ENCODE results near the gene RALGAPA2.

GRCh38 chr20:20393207-20394120 is 319.0 kb downstream of the RALGAPA2 start:
- TF ChIP-seq CTCF (IDR thresholded peaks at IDR 0.05; ENCODE audit: extremely low read depth in 1 of 2, insufficient read depth in 1 of 2, low read depth in 1 of 2, low read length in 2 of 2) (no peak), EZH2 (IDR thresholded peaks at IDR 0.05; ENCODE audit: borderline replicate concordance, low read depth, low read length, severe bottlenecking) (no peak), POLR2AphosphoS5 (IDR thresholded peaks at IDR 0.05; ENCODE audit: insufficient read depth, low read depth, low read length) (no peak), POLR2A (IDR thresholded peaks at IDR 0.05; ENCODE audit: low read depth, low read length) (no peak), MYC (IDR thresholded peaks at IDR 0.05; ENCODE audit: low read depth, low read length) (no peak)
- TF ChIP-seq, protein P1, sequence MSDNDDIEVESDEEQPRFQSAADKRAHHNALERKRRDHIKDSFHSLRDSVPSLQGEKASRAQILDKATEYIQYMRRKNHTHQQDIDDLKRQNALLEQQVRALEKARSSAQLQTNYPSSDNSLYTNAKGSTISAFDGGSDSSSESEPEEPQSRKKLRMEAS (IDR thresholded peaks at IDR 0.05; ENCODE audit: insufficient read depth, insufficient read length): no peak

Data from endothelial cell of umbilical vein (primary cell).